DND-41 (cell line): ENCODE results near the gene RHOA.

Experiments
- EZH2 ChIP-seq: IDR thresholded peaks from 3 replicates; pipeline ENCODE4 v1.6.1; 2012; ENCODE audit warnings: borderline replicate concordance, low read depth, mild to moderate bottlenecking, moderate library complexity, low read length, inconsistent platforms; ENCODE audit not compliant: severe bottlenecking
- TF ChIP-seq, protein P1 (sequence below): IDR thresholded peaks from 2 replicates; pipeline ENCODE4 v1.5.1; 2012; ENCODE audit warnings: borderline replicate concordance, low read length, moderate library complexity, mild to moderate bottlenecking; ENCODE audit not compliant: poor library complexity, severe bottlenecking; ENCODE audit errors: extremely low read depth

DNA sequence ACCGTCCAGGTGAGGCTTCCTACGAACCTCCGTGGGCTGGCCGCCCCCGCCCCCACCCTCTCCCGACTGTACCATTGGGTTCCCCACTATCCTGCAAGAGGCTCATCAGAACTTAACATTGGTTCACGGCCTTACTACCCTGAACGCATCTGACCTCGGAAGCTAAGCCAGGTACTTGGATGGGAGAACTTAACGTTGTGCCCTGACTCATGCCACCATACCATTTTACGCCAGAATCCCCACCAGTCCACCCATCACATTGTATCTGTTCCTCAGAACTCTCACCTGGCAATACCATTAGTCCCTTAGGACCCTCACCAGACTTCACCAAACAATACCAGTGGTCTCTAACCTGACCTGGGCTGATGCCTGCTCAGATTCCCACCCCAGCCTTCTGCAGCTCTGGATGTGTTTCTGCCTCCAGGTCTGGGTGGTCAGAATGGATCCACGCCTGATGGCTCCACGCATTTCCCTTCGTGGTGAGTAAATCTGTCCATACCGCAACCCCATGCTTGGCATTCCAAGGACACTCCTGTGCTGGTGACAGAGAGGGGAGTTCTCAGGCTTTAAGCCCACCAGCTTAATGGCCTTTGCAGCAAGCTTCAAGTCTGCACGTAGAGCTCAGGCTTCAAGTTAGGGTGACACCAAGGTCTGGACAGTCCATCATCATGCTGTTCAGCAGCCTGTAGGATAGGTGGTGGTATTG lies 1.0 kb upstream of the RHOA start:
- TF ChIP-seq, protein P1, sequence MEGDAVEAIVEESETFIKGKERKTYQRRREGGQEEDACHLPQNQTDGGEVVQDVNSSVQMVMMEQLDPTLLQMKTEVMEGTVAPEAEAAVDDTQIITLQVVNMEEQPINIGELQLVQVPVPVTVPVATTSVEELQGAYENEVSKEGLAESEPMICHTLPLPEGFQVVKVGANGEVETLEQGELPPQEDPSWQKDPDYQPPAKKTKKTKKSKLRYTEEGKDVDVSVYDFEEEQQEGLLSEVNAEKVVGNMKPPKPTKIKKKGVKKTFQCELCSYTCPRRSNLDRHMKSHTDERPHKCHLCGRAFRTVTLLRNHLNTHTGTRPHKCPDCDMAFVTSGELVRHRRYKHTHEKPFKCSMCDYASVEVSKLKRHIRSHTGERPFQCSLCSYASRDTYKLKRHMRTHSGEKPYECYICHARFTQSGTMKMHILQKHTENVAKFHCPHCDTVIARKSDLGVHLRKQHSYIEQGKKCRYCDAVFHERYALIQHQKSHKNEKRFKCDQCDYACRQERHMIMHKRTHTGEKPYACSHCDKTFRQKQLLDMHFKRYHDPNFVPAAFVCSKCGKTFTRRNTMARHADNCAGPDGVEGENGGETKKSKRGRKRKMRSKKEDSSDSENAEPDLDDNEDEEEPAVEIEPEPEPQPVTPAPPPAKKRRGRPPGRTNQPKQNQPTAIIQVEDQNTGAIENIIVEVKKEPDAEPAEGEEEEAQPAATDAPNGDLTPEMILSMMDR: no peak
- TF ChIP-seq EZH2: no peak
